ENCODE data around the gene TNIK. TPM values are rescaled to one million over a fixed set of nuclear protein-coding genes. Genes with fewer than 3 reads are reported as not detected.
A peak's percentile ranks its signal among the peaks of the same experiment; 100 is the strongest.

The TNIK gene
- total RNA-seq, 2 donors from 2014 or later: 96.4 to 98.9 TPM

- no peak overlapping the region for H3K27ac Mint-ChIP-seq
- no peak for ATAC-seq
- DNase-seq: no peak
- no peaks in the 10 kb centered on the region for H3K9me3 ChIP-seq (ENCODE audit: control insufficient read depth, low read length, poor library complexity, severe bottlenecking)
- H3K36me3 Mint-ChIP-seq (ENCODE audit: low read depth): peaks cover 5% of the 10 kb centered on the region
- H3K4me1 Mint-ChIP-seq: peaks cover 26% of the 10 kb centered on the region
- H3K4me3 Mint-ChIP-seq: no peak overlapping the region
- no peaks in the 10 kb centered on the region for H3K27me3 Mint-ChIP-seq
Observed at GRCh38 chr3:171350364-171350763, 109.8 kb downstream of the TNIK start.

GRCh38 chr3:171349392-171349791, 110.8 kb downstream of the TNIK start:
- H3K36me3 Mint-ChIP-seq (ENCODE audit: low read depth): peaks cover 5% of the 10 kb centered on the region

GRCh38 chr3:171348121-171348520, 112.1 kb downstream of the TNIK start:
- peaks cover 25% of the 10 kb centered on the region for H3K4me1 Mint-ChIP-seq
- H3K9me3 ChIP-seq (ENCODE audit: control insufficient read depth, low read length, poor library complexity, severe bottlenecking): no peaks in the 10 kb centered on the region
- ATAC-seq: no peak
- no peaks in the 10 kb centered on the region for H3K27me3 Mint-ChIP-seq
- no peak for DNase-seq
- no peak overlapping the region for H3K27ac Mint-ChIP-seq
- no peak overlapping the region for H3K4me3 Mint-ChIP-seq
- H3K36me3 Mint-ChIP-seq (ENCODE audit: low read depth): peaks cover 5% of the 10 kb centered on the region

More at GRCh38 chr3:171349392-171349791, 110.8 kb downstream of the TNIK start:
- no peak overlapping the region for H3K4me3 Mint-ChIP-seq
- no peak overlapping the region for H3K27ac Mint-ChIP-seq
- DNase-seq (no peak), ATAC-seq (no peak)
- no peaks in the 10 kb centered on the region for H3K9me3 ChIP-seq (ENCODE audit: control insufficient read depth, low read length, poor library complexity, severe bottlenecking)
- no peaks in the 10 kb centered on the region for H3K27me3 Mint-ChIP-seq
- peaks cover 26% of the 10 kb centered on the region for H3K4me1 Mint-ChIP-seq

- H3K27ac Mint-ChIP-seq: no peak overlapping the region
- ATAC-seq (peak; percentile 25), DNase-seq (no peak)
- no peak overlapping the region for H3K4me3 Mint-ChIP-seq
- H3K27me3 Mint-ChIP-seq: no peaks in the 10 kb centered on the region
- H3K9me3 ChIP-seq (ENCODE audit: control insufficient read depth, low read length, poor library complexity, severe bottlenecking): no peaks in the 10 kb centered on the region
- peaks cover 7% of the 10 kb centered on the region for H3K36me3 Mint-ChIP-seq (ENCODE audit: low read depth)
- H3K4me1 Mint-ChIP-seq: peaks cover 27% of the 10 kb centered on the region
Observed at GRCh38 chr3:171347301-171348039, 112.7 kb downstream of the TNIK start.

GRCh38 chr3:171346582-171347300, 113.5 kb downstream of the TNIK start:
- DNase-seq: no peak
- Mint-ChIP-seq H3K4me3 (peak overlapping the region; percentile 25), H3K27me3 (no peaks in the 10 kb centered on the region), H3K36me3 (ENCODE audit: low read depth) (peaks cover 7% of the 10 kb centered on the region), H3K27ac (no peak overlapping the region), H3K4me1 (peaks cover 26% of the 10 kb centered on the region)
- no peaks in the 10 kb centered on the region for H3K9me3 ChIP-seq (ENCODE audit: control insufficient read depth, low read length, poor library complexity, severe bottlenecking)
- ATAC-seq: peak; percentile 14

GRCh38 chr3:171346019-171346418, 114.2 kb downstream of the TNIK start:
- H3K9me3 ChIP-seq (ENCODE audit: control insufficient read depth, low read length, poor library complexity, severe bottlenecking): no peaks in the 10 kb centered on the region
- Mint-ChIP-seq H3K27ac (no peak overlapping the region), H3K27me3 (no peaks in the 10 kb centered on the region), H3K4me3 (no peak overlapping the region), H3K4me1 (peaks cover 23% of the 10 kb centered on the region), H3K36me3 (ENCODE audit: low read depth) (peaks cover 7% of the 10 kb centered on the region)
- DNase-seq: no peak
- ATAC-seq: no peak

- DNase-seq (no peak), ATAC-seq (no peak)
- Mint-ChIP-seq H3K4me1 (peaks cover 23% of the 10 kb centered on the region), H3K4me3 (no peak overlapping the region), H3K27me3 (no peaks in the 10 kb centered on the region), H3K36me3 (ENCODE audit: low read depth) (peaks cover 7% of the 10 kb centered on the region), H3K27ac (no peak overlapping the region)
- H3K9me3 ChIP-seq (ENCODE audit: control insufficient read depth, low read length, poor library complexity, severe bottlenecking): no peaks in the 10 kb centered on the region
Observed at GRCh38 chr3:171345107-171345843, 114.9 kb downstream of the TNIK start.

- peaks cover 7% of the 10 kb centered on the region for H3K36me3 Mint-ChIP-seq (ENCODE audit: low read depth)
- no peak overlapping the region for H3K27ac Mint-ChIP-seq
- DNase-seq (no peak), ATAC-seq (no peak)
- H3K4me1 Mint-ChIP-seq: peaks cover 28% of the 10 kb centered on the region
- no peaks in the 10 kb centered on the region for H3K27me3 Mint-ChIP-seq
- no peak overlapping the region for H3K4me3 Mint-ChIP-seq
- no peaks in the 10 kb centered on the region for H3K9me3 ChIP-seq (ENCODE audit: control insufficient read depth, low read length, poor library complexity, severe bottlenecking)
Observed at GRCh38 chr3:171343693-171344092, 116.5 kb downstream of the TNIK start.

- no peaks in the 10 kb centered on the region for H3K9me3 ChIP-seq (ENCODE audit: control insufficient read depth, low read length, poor library complexity, severe bottlenecking)
- DNase-seq (no peak), ATAC-seq (no peak)
- Mint-ChIP-seq H3K27me3 (no peaks in the 10 kb centered on the region), H3K27ac (no peak overlapping the region), H3K4me1 (peaks cover 29% of the 10 kb centered on the region), H3K4me3 (no peak overlapping the region), H3K36me3 (ENCODE audit: low read depth) (peaks cover 7% of the 10 kb centered on the region)
Observed at GRCh38 chr3:171342783-171343420, 117.3 kb downstream of the TNIK start.

GRCh38 chr3:171342200-171342599, 118.0 kb downstream of the TNIK start:
- no peak overlapping the region for H3K4me3 Mint-ChIP-seq
- H3K4me1 Mint-ChIP-seq: peaks cover 30% of the 10 kb centered on the region
- peaks cover 7% of the 10 kb centered on the region for H3K36me3 Mint-ChIP-seq (ENCODE audit: low read depth)
- H3K9me3 ChIP-seq (ENCODE audit: control insufficient read depth, low read length, poor library complexity, severe bottlenecking): no peaks in the 10 kb centered on the region
- no peaks in the 10 kb centered on the region for H3K27me3 Mint-ChIP-seq
- no peak for ATAC-seq
- H3K27ac Mint-ChIP-seq: no peak overlapping the region
- DNase-seq: no peak

- H3K27me3 Mint-ChIP-seq: no peaks in the 10 kb centered on the region
- H3K4me1 Mint-ChIP-seq: peaks cover 32% of the 10 kb centered on the region
- no peak overlapping the region for H3K4me3 Mint-ChIP-seq
- no peak for DNase-seq
- ATAC-seq: no peak
- no peak overlapping the region for H3K27ac Mint-ChIP-seq
- H3K9me3 ChIP-seq (ENCODE audit: control insufficient read depth, low read length, poor library complexity, severe bottlenecking): no peaks in the 10 kb centered on the region
- peaks cover 2% of the 10 kb centered on the region for H3K36me3 Mint-ChIP-seq (ENCODE audit: low read depth)
Observed at GRCh38 chr3:171340434-171340833, 119.8 kb downstream of the TNIK start.

GRCh38 chr3:171339598-171339997, 120.6 kb downstream of the TNIK start:
- H3K36me3 Mint-ChIP-seq (ENCODE audit: low read depth): peaks cover 2% of the 10 kb centered on the region
- peaks cover 31% of the 10 kb centered on the region for H3K4me1 Mint-ChIP-seq
- DNase-seq (no peak), ATAC-seq (no peak)
- H3K27me3 Mint-ChIP-seq: no peaks in the 10 kb centered on the region
- H3K4me3 Mint-ChIP-seq: no peak overlapping the region
- no peaks in the 10 kb centered on the region for H3K9me3 ChIP-seq (ENCODE audit: control insufficient read depth, low read length, poor library complexity, severe bottlenecking)
- H3K27ac Mint-ChIP-seq: peak overlapping the region; percentile 51

GRCh38 chr3:171336406-171336805, 123.8 kb downstream of the TNIK start:
- Mint-ChIP-seq H3K4me3 (no peak overlapping the region), H3K27ac (peak overlapping the region; percentile 22), H3K36me3 (ENCODE audit: low read depth) (no peaks in the 10 kb centered on the region), H3K27me3 (no peaks in the 10 kb centered on the region), H3K4me1 (peaks cover 34% of the 10 kb centered on the region)
- no peaks in the 10 kb centered on the region for H3K9me3 ChIP-seq (ENCODE audit: control insufficient read depth, low read length, poor library complexity, severe bottlenecking)
- ATAC-seq (no peak), DNase-seq (no peak)

All from T-helper 17 cell (primary cell).